ENCODE results near the gene GARNL3. TPM values are rescaled to one million over a fixed set of nuclear protein-coding genes. Genes with fewer than 3 reads are reported as not detected.

GARNL3 gene
- total RNA-seq, 1 donor from 2014 or later, result 32.0 TPM

GRCh38 chr9:127232833-127233549, 31.6 kb upstream of the GARNL3 start:
- H3K9me3 ChIP-seq (ENCODE audit: low read depth), result no peaks in the 10 kb centered on the region
- H2AFZ ChIP-seq (replicated peaks), result no peak overlapping the region
- no peak for DNase-seq (ENCODE audit: low spot score)
- no peak overlapping the region for H3K27ac ChIP-seq
- H3K27me3 ChIP-seq, result peaks cover under 1% of the 10 kb centered on the region
- no peaks in the 10 kb centered on the region for H3K79me2 ChIP-seq (ENCODE audit: low read depth)
- Mint-ChIP-seq H3K27me3 (ENCODE audit: insufficient read depth, low read depth) (peaks cover 2% of the 10 kb centered on the region), H3K4me3 (no peak overlapping the region), H3K9me3 (no peaks in the 10 kb centered on the region), H3K27ac (no peak overlapping the region), H3K36me3 (peaks cover 2% of the 10 kb centered on the region), H3K4me1 (no peaks in the 10 kb centered on the region)
- H3K4me1 ChIP-seq, result no peaks in the 10 kb centered on the region
- TF ChIP-seq CTCF (IDR thresholded peaks at IDR 0.05) (no peak), EZH2 (IDR thresholded peaks at IDR 0.05) (no peak), EZH2phosphoT487 (IDR thresholded peaks at IDR 0.05) (no peak)
- no peak overlapping the region for H3K4me2 ChIP-seq
- H3K36me3 ChIP-seq, result no peaks in the 10 kb centered on the region
- H3F3A ChIP-seq (ENCODE audit: low read depth), result no peaks in the 10 kb centered on the region
- H3K9ac ChIP-seq, result no peak overlapping the region
- H4K20me1 ChIP-seq (ENCODE audit: low read depth), result no peaks in the 10 kb centered on the region
- no peak overlapping the region for H3K4me3 ChIP-seq

- H3K9me3 ChIP-seq (ENCODE audit: low read depth), result no peaks in the 10 kb centered on the region
- H3F3A ChIP-seq (ENCODE audit: low read depth), result no peaks in the 10 kb centered on the region
- no peaks in the 10 kb centered on the region for H4K20me1 ChIP-seq (ENCODE audit: low read depth)
- no peak overlapping the region for H2AFZ ChIP-seq (replicated peaks)
- H3K4me1 ChIP-seq, result no peaks in the 10 kb centered on the region
- H3K9ac ChIP-seq, result no peak overlapping the region
- H3K27ac Mint-ChIP-seq, result no peak overlapping the region
- H3K4me1 Mint-ChIP-seq, result no peaks in the 10 kb centered on the region
- no peak overlapping the region for H3K4me2 ChIP-seq
- DNase-seq (ENCODE audit: low spot score), result no peak
- no peak overlapping the region for H3K4me3 ChIP-seq
- H3K27me3 Mint-ChIP-seq (ENCODE audit: insufficient read depth, low read depth), result peaks cover 2% of the 10 kb centered on the region
- no peaks in the 10 kb centered on the region for H3K36me3 ChIP-seq
- no peaks in the 10 kb centered on the region for H3K9me3 Mint-ChIP-seq
- no peak overlapping the region for H3K27ac ChIP-seq
- peaks cover 2% of the 10 kb centered on the region for H3K36me3 Mint-ChIP-seq
- no peaks in the 10 kb centered on the region for H3K27me3 ChIP-seq
- H3K79me2 ChIP-seq (ENCODE audit: low read depth), result no peaks in the 10 kb centered on the region
- H3K4me3 Mint-ChIP-seq, result no peak overlapping the region
- TF ChIP-seq CTCF (IDR thresholded peaks at IDR 0.05) (no peak), EZH2phosphoT487 (IDR thresholded peaks at IDR 0.05) (no peak), EZH2 (IDR thresholded peaks at IDR 0.05) (no peak)
These were observed 31.0 kb upstream of the GARNL3 start for GRCh38 chr9:127233550-127233949.

GRCh38 chr9:127233989-127234388, 30.6 kb upstream of the GARNL3 start:
- no peaks in the 10 kb centered on the region for H3K79me2 ChIP-seq (ENCODE audit: low read depth)
- H3K4me3 ChIP-seq, result no peak overlapping the region
- no peaks in the 10 kb centered on the region for H3K4me1 ChIP-seq
- H3K27me3 ChIP-seq, result no peaks in the 10 kb centered on the region
- no peak overlapping the region for H2AFZ ChIP-seq (replicated peaks)
- no peak overlapping the region for H3K4me2 ChIP-seq
- no peaks in the 10 kb centered on the region for H4K20me1 ChIP-seq (ENCODE audit: low read depth)
- no peaks in the 10 kb centered on the region for H3K9me3 ChIP-seq (ENCODE audit: low read depth)
- H3K4me1 Mint-ChIP-seq, result no peaks in the 10 kb centered on the region
- H3K9ac ChIP-seq, result no peak overlapping the region
- H3K4me3 Mint-ChIP-seq, result no peak overlapping the region
- H3K9me3 Mint-ChIP-seq, result no peaks in the 10 kb centered on the region
- no peak for TF ChIP-seq EZH2phosphoT487 (IDR thresholded peaks at IDR 0.05)
- no peak for TF ChIP-seq EZH2 (IDR thresholded peaks at IDR 0.05)
- TF ChIP-seq CTCF (IDR thresholded peaks at IDR 0.05), result no peak
- H3K27ac Mint-ChIP-seq, result no peak overlapping the region
- no peak for DNase-seq (ENCODE audit: low spot score)
- no peaks in the 10 kb centered on the region for H3K36me3 ChIP-seq
- H3F3A ChIP-seq (ENCODE audit: low read depth), result no peaks in the 10 kb centered on the region
- H3K27ac ChIP-seq, result no peak overlapping the region
- peaks cover 2% of the 10 kb centered on the region for H3K36me3 Mint-ChIP-seq
- H3K27me3 Mint-ChIP-seq (ENCODE audit: insufficient read depth, low read depth), result peaks cover 2% of the 10 kb centered on the region
